CD4-positive, CD25-positive, alpha-beta regulatory T cell (primary cell): Measurements from ENCODE around the gene CPEB1. TPM values are rescaled to one million over a fixed set of nuclear protein-coding genes. Genes with fewer than 3 reads are reported as not detected.

Experiments
- ATAC-seq, 2 donors: fragments of 150-1000 bp; cut with Tn5 transposase; one replicate each; pipeline ENCODE4 v1.10.0; 2021; ENCODE audit warnings: low read depth in 2 of 2, moderate number of reproducible peaks in 2 of 2, moderate library complexity in 1 of 2
- DNase-seq, 3 donors: peaks; one replicate each; pipeline versions ENCODE4 v3.0.0 to v3.0.0-alpha.2; 2012 to 2022; ENCODE audit warnings: mixed read lengths in 1 of 3
- H3K27ac ChIP-seq: one replicate; pipeline ENCODE4 v1.7.0; 2013; ENCODE audit warnings: mild to moderate bottlenecking, low read length; ENCODE audit not compliant: insufficient read depth, poor library complexity, severe bottlenecking
- H3K27me3 ChIP-seq: one replicate; pipeline ENCODE4 v1.7.0; 2013; ENCODE audit warnings: low read length; ENCODE audit not compliant: control insufficient read depth, insufficient read depth
- H3K36me3 ChIP-seq: one replicate; pipeline ENCODE4 v1.7.0; 2013; ENCODE audit warnings: mild to moderate bottlenecking, low read length, moderate library complexity; ENCODE audit not compliant: control insufficient read depth, insufficient read depth
- H3K4me1 ChIP-seq: 2 replicates; pipeline ENCODE4 v1.7.0; 2013; ENCODE audit warnings: mild to moderate bottlenecking, low read length; ENCODE audit not compliant: insufficient read depth, control insufficient read depth, poor library complexity, severe bottlenecking
- H3K4me3 ChIP-seq: one replicate; pipeline ENCODE4 v1.7.0; 2013; ENCODE audit warnings: low read depth, mild to moderate bottlenecking, low read length, moderate library complexity
- H3K9me3 ChIP-seq, 2 experiments: 1 replicate in 1 of 2; 2 replicates in 1 of 2; pipeline ENCODE4 v1.7.0; 2013; ENCODE audit warnings: low read length in 2 of 2, mild to moderate bottlenecking in 1 of 2, moderate library complexity in 1 of 2; ENCODE audit not compliant: control insufficient read depth in 2 of 2
- H3K27ac Mint-ChIP-seq, 3 donors: one replicate each; pipeline ENCODE4 v1.8.0; 2020 to 2022; ENCODE audit warnings: mild to moderate bottlenecking in 3 of 3, mixed read lengths in 3 of 3, moderate library complexity in 2 of 3
- H3K27me3 Mint-ChIP-seq: one replicate; pipeline ENCODE4 v1.8.0; 2022; ENCODE audit warnings: mild to moderate bottlenecking, mixed read lengths
- H3K36me3 Mint-ChIP-seq: one replicate; pipeline ENCODE4 v1.8.0; 2020; ENCODE audit warnings: mixed read lengths
- H3K4me1 Mint-ChIP-seq, 4 donors: one replicate each; pipeline ENCODE4 v1.8.0; 2020 to 2022; ENCODE audit warnings: mixed read lengths in 4 of 4, mild to moderate bottlenecking in 1 of 4
- H3K4me3 Mint-ChIP-seq, 4 donors: one replicate each; pipeline ENCODE4 v1.8.0; 2020 to 2022; ENCODE audit warnings: mild to moderate bottlenecking in 4 of 4, mixed read lengths in 4 of 4, moderate library complexity in 3 of 4
- H3K9me3 Mint-ChIP-seq, 7 donors: one replicate each; pipeline ENCODE4 v1.8.0; 2020 to 2022; ENCODE audit warnings: mixed read lengths in 7 of 7, mild to moderate bottlenecking in 3 of 7, moderate library complexity in 2 of 7
- polyA plus RNA-seq, 4 donors: library from polyadenylated mRNA; unstranded; fragments of 300-500 nt; fragmentation: Illumina TruSeq; gene quantifications; one replicate each; pipeline ENCODE4 v1.2.3, GENCODE V29; 2021
- total RNA-seq: library from RNA; stranded (reverse); gene quantifications from one replicate; pipeline ENCODE4 v1.2.3, GENCODE V29; 2022

Gene CPEB1
- total and polyA plus RNA-seq, 5 donors from 2014 or later, result 0.09 to 0.68 (median 0.60) TPM; not detected in 2

DNA sequence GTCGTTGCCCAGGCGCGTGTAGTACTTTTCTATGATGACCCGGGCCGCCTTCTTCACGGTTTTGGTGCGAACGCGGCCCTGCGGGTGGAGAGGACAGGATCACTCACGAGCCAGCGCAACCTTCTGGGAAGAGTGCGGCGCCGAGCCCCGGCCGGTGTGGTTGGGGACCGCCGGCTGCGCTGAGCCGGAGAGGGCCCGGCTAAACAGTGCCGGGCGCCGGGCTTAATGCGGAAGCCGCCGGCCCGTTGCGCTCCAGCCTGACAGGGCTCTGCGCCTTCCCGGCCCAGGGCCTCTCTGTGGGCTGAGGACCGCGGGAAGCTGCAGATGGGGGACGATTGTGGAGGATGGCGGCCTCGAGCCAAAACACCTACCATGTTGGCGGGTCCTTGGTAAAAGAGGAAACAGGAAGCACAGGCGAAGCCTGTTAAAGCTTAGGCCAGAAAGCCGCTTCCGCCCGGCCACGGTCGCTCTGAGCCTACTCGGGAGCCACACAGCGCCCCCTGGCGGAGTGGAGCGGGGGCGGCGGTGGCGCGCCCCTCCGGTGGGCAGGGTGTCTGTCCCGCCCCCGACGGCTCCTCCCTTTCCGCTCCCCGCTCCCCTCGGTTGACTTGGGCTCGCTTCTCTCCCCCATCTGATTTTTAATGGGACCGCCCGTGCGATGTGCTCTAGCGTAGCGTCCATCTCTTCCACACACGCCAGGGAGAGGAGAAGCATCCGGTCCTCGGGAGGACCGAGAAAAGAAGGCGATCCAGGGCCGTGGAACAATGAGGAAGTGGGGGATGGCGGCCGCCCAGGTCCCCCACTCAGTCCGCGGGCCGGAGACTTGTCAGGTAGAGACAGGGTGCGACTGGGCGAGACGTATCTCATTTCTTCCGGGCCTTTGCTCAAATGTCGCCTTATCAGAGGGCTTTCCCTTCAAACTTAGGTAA lies 106.8 kb downstream of the CPEB1 start, which contains the start of gene RPS17:
TSS of gene RPS17 (minus strand) at position 403 of the 929 bp plus-strand sequence. CDS start at position 374, 29 bp downstream.
- peaks cover 31% of the 10 kb centered on the region for H3K36me3 Mint-ChIP-seq
- Histone ChIP-seq H3K27me3 (no peaks in the 10 kb centered on the region), H3K36me3 (peaks cover 36% of the 10 kb centered on the region), H3K4me1 (peaks cover 26% of the 10 kb centered on the region), H3K9me3 (no peaks in the 10 kb centered on the region), H3K4me3 (peak within 1 kb of the TSS; percentile 98), H3K27ac (peak within 1 kb of the TSS; percentile 86)
- H3K27me3 Mint-ChIP-seq, result peaks cover 9% of the 10 kb centered on the region
- no peaks in the 10 kb centered on the region for H3K9me3 Mint-ChIP-seq
- H3K4me1 Mint-ChIP-seq, result peaks cover 0 to 44% (median 15%) of the 10 kb centered on the region in 4 donors
- peak within 1 kb of the TSS; percentile 93 to 99 (median 96) for H3K27ac Mint-ChIP-seq
- ATAC-seq (peak; percentile 96 to 98), DNase-seq (peak; percentile 97 to 99 (median 98))
- H3K4me3 Mint-ChIP-seq, result peak within 1 kb of the TSS; percentile 96 to 100 (median 98)

DNA sequence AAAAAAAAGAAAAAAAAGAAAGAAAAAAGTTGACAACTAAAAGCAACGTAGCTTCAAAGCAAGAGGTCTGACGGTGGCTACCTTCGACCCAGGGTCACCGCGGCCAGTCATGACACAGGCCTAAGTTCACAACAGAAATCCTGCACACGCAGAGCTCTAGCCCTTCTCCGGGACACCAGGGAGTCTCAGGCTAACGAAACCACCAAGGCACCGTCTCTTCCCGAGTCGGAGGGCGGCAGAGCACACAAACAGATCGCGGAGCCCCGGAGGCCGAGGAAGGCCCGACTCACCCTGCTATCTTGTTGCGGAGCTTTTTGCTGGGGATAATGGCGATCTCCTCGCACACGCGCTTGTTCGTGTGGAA lies 107.5 kb downstream of the CPEB1 start:
- peaks cover 38% of the 10 kb centered on the region for H3K36me3 ChIP-seq
- Mint-ChIP-seq H3K36me3 (peaks cover 32% of the 10 kb centered on the region), H3K4me3 (peak overlapping the region; percentile 96 to 100 (median 98)), H3K27ac (peak overlapping the region; percentile 93 to 96 (median 96)), H3K9me3 (no peaks in the 10 kb centered on the region), H3K27me3 (peaks cover 9% of the 10 kb centered on the region), H3K4me1 (peaks cover 0 to 44% (median 15%) of the 10 kb centered on the region in 4 donors)
- peak overlapping the region; percentile 87 for H3K4me3 ChIP-seq
- no peaks in the 10 kb centered on the region for H3K9me3 ChIP-seq
- peak overlapping the region; percentile 77 for H3K27ac ChIP-seq
- H3K4me1 ChIP-seq, result peaks cover 26% of the 10 kb centered on the region
- H3K27me3 ChIP-seq, result no peaks in the 10 kb centered on the region
- peak in 1 of 2 donors; percentile 0 for ATAC-seq
- peak in 1 of 3 donors; percentile 59 for DNase-seq

DNA sequence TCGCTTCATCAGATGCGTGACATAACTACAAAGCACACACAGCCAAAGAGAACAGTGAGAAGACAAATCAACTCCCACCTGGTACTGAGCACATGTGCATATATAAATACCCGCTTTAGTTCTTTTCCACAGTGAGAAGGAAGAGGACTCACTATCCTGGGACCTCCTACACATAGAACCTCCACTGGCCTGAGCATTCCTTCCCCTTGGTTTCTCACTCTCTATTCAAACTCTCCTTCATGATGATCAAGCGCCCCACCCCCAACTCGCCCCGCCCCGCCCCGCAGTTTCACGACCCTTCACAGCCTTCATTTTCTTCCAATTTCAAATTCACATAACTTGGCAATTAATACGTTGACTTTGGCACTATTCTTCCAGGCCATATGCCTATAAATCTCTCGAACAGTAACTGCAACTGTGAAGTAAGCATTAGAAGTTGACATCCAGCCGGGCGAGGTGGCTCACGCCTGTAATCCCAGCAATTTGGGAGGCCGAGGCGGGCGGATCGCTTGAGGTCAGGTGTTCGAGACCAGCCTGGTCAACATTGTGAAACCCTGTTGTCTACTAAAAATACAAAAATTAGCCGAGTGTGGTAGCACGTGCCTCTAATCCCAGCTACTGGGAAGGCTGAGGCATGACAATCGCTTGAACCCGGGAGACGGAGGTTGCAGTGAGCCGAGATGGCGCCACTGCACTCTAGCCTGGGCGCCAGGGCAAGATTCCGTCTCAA lies 108.0 kb downstream of the CPEB1 start:
- Histone ChIP-seq H3K4me1 (peaks cover 26% of the 10 kb centered on the region), H3K4me3 (peak overlapping the region; percentile 87), H3K27ac (peak overlapping the region; percentile 77), H3K27me3 (no peaks in the 10 kb centered on the region), H3K9me3 (no peaks in the 10 kb centered on the region), H3K36me3 (peaks cover 43% of the 10 kb centered on the region)
- Mint-ChIP-seq H3K27ac (peak overlapping the region; percentile 93 to 96 (median 96)), H3K4me1 (peaks cover 0 to 44% (median 15%) of the 10 kb centered on the region in 4 donors), H3K36me3 (peaks cover 37% of the 10 kb centered on the region), H3K4me3 (peak overlapping the region; percentile 96 to 100 (median 98)), H3K27me3 (peaks cover 9% of the 10 kb centered on the region), H3K9me3 (no peaks in the 10 kb centered on the region)
- ATAC-seq (no peak), DNase-seq (no peak)

DNA sequence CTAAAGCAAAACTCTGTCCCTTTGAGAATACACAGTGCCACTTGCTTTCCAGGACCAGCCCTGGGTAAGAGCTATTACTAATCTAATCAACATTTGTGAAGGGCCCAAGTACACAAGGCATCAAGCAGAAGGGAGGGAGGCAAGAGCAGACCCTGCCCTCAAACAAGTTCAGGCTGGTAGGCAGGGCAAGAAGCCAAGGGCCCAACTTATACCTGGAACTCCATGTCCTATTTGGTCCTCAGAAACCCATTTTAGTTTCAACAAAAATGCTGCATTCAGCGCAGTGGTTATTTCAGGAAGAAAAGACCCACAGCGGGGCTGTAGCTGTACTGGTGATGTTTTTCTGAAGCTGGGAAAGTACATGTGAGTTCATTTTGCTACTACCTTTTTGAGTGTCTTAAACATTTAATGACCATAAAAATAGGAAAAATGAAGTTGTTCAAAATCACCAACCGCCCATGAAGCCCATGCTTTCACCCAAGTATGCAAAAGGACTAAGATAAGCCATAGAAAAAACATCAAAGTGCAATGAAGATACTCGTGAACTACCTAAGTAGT lies 109.7 kb downstream of the CPEB1 start:
- Mint-ChIP-seq H3K36me3 (peaks cover 41% of the 10 kb centered on the region), H3K9me3 (no peaks in the 10 kb centered on the region), H3K27me3 (peaks cover 5% of the 10 kb centered on the region)

DNA sequence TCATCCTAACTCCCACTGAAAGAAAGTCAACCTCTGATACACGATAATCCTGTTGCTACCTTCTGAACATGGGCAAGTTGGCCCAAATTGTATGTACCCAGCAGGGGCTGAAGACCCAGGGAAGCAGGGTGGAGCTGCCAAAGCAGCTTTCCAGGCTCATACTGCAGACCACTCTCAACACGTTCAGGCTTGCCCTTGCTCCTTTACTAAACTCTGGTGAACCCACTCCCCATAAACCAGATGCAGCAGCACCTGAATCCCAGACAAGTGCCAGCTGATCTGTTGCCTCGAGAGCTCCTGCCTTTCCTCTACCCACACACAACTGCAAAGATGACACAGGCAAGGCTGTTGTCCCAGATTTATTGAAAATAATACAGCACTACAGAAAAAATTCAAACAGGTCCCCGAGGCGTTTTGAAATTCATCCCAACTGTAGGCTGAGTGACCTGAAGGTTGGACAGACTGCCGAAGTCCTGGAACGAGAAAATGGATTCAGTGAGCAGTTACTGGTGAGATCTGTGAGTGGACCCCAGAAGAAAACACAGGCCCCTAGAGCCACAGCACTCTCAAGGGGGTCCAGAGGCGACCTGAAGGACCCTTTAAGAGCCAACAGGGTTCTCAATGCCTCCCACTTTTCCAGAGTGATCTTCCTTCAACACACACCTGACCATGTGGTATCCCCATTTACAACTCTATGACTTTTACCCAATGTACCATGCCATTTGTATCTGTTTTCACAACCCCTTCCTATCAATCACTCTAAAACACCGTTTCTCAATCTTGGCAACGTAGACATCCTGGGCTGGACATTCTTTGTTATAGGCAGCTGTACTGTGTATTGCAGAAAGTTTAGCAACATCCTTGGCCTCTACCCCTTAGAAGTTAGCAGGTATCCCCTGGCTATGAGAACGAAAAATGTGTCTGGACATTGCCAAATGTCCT lies 110.5 kb downstream of the CPEB1 start:
- Histone ChIP-seq H3K4me1 (peaks cover 26% of the 10 kb centered on the region), H3K9me3 (no peaks in the 10 kb centered on the region), H3K27ac (no peak overlapping the region), H3K36me3 (peaks cover 53% of the 10 kb centered on the region), H3K27me3 (no peaks in the 10 kb centered on the region), H3K4me3 (no peak overlapping the region)
- ATAC-seq, result no peak
- Mint-ChIP-seq H3K27ac (peak overlapping the region in 1 of 3 donors; percentile 81), H3K4me1 (peaks cover 0 to 40% (median 15%) of the 10 kb centered on the region in 4 donors), H3K27me3 (peaks cover 5% of the 10 kb centered on the region), H3K36me3 (peaks cover 41% of the 10 kb centered on the region), H3K4me3 (peak overlapping the region; percentile 12 to 79 (median 18)), H3K9me3 (no peaks in the 10 kb centered on the region)
- DNase-seq, result no peak

More for the DNA sequence above, 109.7 kb downstream of the CPEB1 start:
- no peaks in the 10 kb centered on the region for H3K9me3 ChIP-seq
- DNase-seq, result no peak
- H3K36me3 ChIP-seq, result peaks cover 53% of the 10 kb centered on the region
- H3K4me3 ChIP-seq, result no peak overlapping the region
- H3K4me1 ChIP-seq, result peaks cover 26% of the 10 kb centered on the region
- no peaks in the 10 kb centered on the region for H3K27me3 ChIP-seq
- no peak overlapping the region for H3K27ac ChIP-seq
- ATAC-seq, result no peak
- H3K4me1 Mint-ChIP-seq, result peaks cover 0 to 40% (median 15%) of the 10 kb centered on the region in 4 donors
- H3K4me3 Mint-ChIP-seq, result peak overlapping the region; percentile 35 to 79 (median 63)
- H3K27ac Mint-ChIP-seq, result peak overlapping the region in 2 of 3 donors; percentile 59 to 70

DNA sequence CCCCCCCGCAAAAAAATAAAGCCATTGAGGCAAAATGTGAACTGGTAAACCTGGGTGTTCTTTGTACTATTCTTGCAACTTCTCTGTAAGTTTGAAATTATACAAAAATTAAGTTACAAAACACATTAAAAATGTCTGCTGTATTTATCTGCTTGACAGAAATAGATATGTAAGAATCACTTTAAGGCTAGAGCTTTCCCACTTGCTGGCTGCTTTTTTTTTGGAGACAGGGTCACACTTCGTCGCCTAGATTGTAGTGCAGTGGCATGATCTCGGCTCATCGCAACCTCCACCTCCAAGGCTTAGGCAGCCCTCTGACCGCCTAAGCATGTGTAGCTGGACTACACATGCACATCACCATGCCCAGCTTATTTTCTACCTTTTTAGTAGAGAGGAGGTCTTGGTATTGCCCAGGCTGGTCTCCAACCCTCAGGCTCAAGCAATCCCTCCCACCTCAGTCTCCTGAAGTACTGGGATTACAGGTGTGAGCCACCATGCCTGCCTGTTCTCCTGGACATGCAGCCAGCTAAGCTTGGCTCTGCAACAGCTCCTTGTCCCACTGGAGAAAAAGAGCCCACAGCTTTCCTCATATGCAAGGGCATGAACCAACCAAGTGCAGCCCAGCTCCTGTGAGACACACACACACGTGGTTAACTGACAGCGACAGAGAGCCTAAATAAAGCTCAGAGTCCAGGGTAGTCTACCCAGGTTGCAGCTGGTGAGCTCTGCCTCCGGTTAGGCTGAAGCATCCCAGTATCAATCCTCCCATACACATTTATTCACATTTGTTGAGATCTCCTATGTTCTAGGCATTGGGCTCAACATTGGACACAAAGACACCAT lies 111.4 kb downstream of the CPEB1 start:
- H3K27ac ChIP-seq, result no peak overlapping the region
- ATAC-seq (no peak), DNase-seq (no peak)
- Mint-ChIP-seq H3K27me3 (peaks cover 4% of the 10 kb centered on the region), H3K9me3 (no peaks in the 10 kb centered on the region), H3K4me1 (peaks cover 0 to 38% (median 16%) of the 10 kb centered on the region in 4 donors), H3K36me3 (peaks cover 41% of the 10 kb centered on the region), H3K4me3 (peak overlapping the region in 2 of 4 donors; percentile 67 to 77), H3K27ac (peak overlapping the region in 1 of 3 donors; percentile 81)
- no peaks in the 10 kb centered on the region for H3K27me3 ChIP-seq
- H3K4me3 ChIP-seq, result no peak overlapping the region
- no peaks in the 10 kb centered on the region for H3K9me3 ChIP-seq
- peaks cover 23% of the 10 kb centered on the region for H3K4me1 ChIP-seq
- H3K36me3 ChIP-seq, result peaks cover 53% of the 10 kb centered on the region
